ENCODE measurements around the gene LANCL2. TPM values are rescaled to one million over a fixed set of nuclear protein-coding genes. Genes with fewer than 3 reads are reported as not detected.

The LANCL2 gene
- total and polyA plus RNA-seq, 2 of the 4 experiments (the other 2 are of a cell fraction), result 11.7 to 17.9 TPM

GRCh38 chr7:55348502-55348901, 16.6 kb upstream of the LANCL2 start:
- in situ Hi-C loops (cut with MboI; ENCODE audit: low sequenced_read_pairs), result no loop called here
- peak; percentile 37 for DNase-seq

More at GRCh38 chr7:55348502-55348901, 16.6 kb upstream of the LANCL2 start:
- CTCF ChIA-PET, result no interaction called here
- Histone ChIP-seq H3K27ac (ENCODE audit: insufficient read depth, low read length) (no peak overlapping the region), H3K4ac (ENCODE audit: low read depth, low read length) (no peak overlapping the region), H3K4me1 (ENCODE audit: control insufficient read depth, insufficient read depth, low read length) (no peaks in the 10 kb centered on the region), H2BK15ac (ENCODE audit: low read depth, low read length) (no peak overlapping the region), H3K18ac (ENCODE audit: low read depth, low read length) (no peak overlapping the region), H3K27me3 (ENCODE audit: control insufficient read depth, insufficient read depth, low read length) (peaks cover 9% of the 10 kb centered on the region), H3K23ac (ENCODE audit: low read depth, low read length) (no peak overlapping the region), H2BK5ac (ENCODE audit: low read depth, low read length, poor library complexity, severe bottlenecking) (no peak overlapping the region), H2AK5ac (ENCODE audit: low read depth, low read length) (no peak overlapping the region), H2AK9ac (replicated peaks; ENCODE audit: low read depth, low read length, poor library complexity) (no peak overlapping the region), H4K20me1 (ENCODE audit: insufficient read depth, low read length) (no peaks in the 10 kb centered on the region), H3K14ac (replicated peaks; ENCODE audit: low read depth, low read length) (no peak overlapping the region), H3K9me3 (ENCODE audit: control insufficient read depth, insufficient read depth, low read length) (peaks cover 6% of the 10 kb centered on the region), H2BK120ac (ENCODE audit: low read depth, low read length) (no peak overlapping the region), H3K4me3 (ENCODE audit: insufficient read depth, low read depth, low read length) (no peak overlapping the region), H3K9me1 (ENCODE audit: insufficient read depth, low read length) (no peaks in the 10 kb centered on the region), H3K36me3 (ENCODE audit: control insufficient read depth, insufficient read depth, low read length) (no peaks in the 10 kb centered on the region), H3K9ac (ENCODE audit: low read depth, low read length) (no peak overlapping the region), H4K91ac (ENCODE audit: insufficient read depth, low read depth, low read length) (no peak overlapping the region), H3K56ac (ENCODE audit: extremely low read depth, insufficient read depth, low read length) (no peak overlapping the region), H2BK20ac (ENCODE audit: low read depth, low read length) (no peak overlapping the region), H3K4me2 (ENCODE audit: low read depth, low read length) (no peak overlapping the region), H4K5ac (ENCODE audit: low read depth, low read length) (no peak overlapping the region), H3K79me1 (ENCODE audit: low read depth in 1 of 2, low read length in 2 of 2) (no peaks in the 10 kb centered on the region), H4K8ac (ENCODE audit: low read depth in 2 of 2, low read length in 2 of 2) (no peak overlapping the region), H2AFZ (replicated peaks; ENCODE audit: low read length, poor library complexity) (no peak overlapping the region)
- POLR2A ChIA-PET (ENCODE audit: unreplicated experiment), result no interaction called here
- BruUV-seq (replicated peaks), result no TSS peak
- dilution Hi-C loops (cut with HindIII; ENCODE audit: low sequenced_read_pairs, unreplicated experiment) (no loop called here), intact Hi-C loops (cut with micrococcal nuclease) (no loop called here)
- no CpG with 5 or more reads among the region's 4 CpGs for WGBS, 2 experiments (ENCODE audit: extremely low coverage in 2 of 2, insufficient read length in 1 of 2)
- ATAC-seq (ENCODE audit: low read depth), result no peak
- TF ChIP-seq RFX5 (IDR thresholded peaks at IDR 0.05; ENCODE audit: low read depth, low read length) (no peak), RCOR1 (IDR thresholded peaks at IDR 0.05; ENCODE audit: insufficient replicate concordance, low read length) (no peak), USF2 (IDR thresholded peaks at IDR 0.05; ENCODE audit: low read depth, low read length) (no peak), ELK1 (IDR thresholded peaks at IDR 0.05; ENCODE audit: borderline replicate concordance, low read depth, low read length) (no peak), RAD21 (IDR thresholded peaks at IDR 0.05; ENCODE audit: low read length) (no peak), BHLHE40 (IDR thresholded peaks at IDR 0.05; ENCODE audit: low read depth, low read length) (no peak), FOS (IDR thresholded peaks at IDR 0.05; ENCODE audit: low read depth, low read length) (peak; percentile 45; the same call in 1 of the 2 replicates), CHD1 (IDR thresholded peaks at IDR 0.05; ENCODE audit: low read depth, low read length) (no peak), POLR2A (IDR thresholded peaks at IDR 0.05; ENCODE audit: low read depth, low read length) (no peak)

All from IMR-90 (cell line).